GM19467 (cell line): ENCODE data around the gene ATP5F1D.

ENCODE experiments used
- ATAC-seq: cut with Tn5 transposase; IDR thresholded peaks from one replicate; pipeline ENCODE4 v1.9.1; 2021; ENCODE audit warnings: mild to moderate bottlenecking, moderate library complexity; ENCODE audit not compliant: unreplicated experiment

The ATP5F1D gene

GRCh38 chr19:1220477-1220930 is 21.0 kb upstream of the ATP5F1D start:
- ATAC-seq, result no peak

DNA sequence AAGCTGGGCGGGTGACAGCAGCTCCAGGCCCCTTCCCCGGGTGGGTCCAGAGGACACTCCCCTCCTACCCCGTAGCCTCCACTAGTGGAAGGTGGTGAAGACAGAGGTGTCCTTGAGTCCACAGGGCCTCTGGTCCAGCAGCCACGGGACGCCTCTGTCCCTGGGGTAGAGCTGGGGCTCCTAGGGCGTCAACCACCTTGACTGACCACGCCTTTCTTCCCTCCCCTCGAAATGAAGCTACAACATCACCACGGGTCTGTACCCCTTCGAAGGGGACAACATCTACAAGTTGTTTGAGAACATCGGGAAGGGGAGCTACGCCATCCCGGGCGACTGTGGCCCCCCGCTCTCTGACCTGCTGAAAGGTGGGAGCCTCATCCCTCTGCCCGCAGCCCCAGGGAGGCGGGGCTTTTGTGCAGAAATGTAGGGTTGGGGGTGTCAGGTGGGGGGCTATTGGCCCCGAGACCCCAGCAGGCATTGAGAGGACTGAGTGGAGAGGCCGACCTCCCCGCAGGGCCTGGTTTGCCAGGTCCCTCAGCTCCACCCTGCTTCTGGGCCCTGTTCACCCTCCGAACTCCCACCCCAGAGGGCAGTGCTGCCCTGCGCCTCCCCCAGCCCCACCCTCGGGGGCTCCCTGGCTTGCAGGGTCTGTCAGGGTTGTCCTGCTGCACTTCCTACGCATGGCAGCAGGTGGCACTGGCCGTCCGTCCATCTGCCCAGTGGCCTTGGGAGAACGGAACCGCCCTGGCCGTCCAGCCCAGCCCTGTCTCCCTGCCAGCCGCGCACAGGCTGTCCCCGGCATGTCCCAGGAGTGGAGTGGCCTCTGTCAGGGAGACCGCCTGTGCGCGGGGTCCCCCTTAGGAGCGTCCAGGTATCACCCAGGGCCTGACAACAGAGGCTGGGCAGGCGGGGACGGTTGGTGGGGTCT is 20.3 kb upstream of the ATP5F1D start:
- no peak for ATAC-seq

- no peak for ATAC-seq
Observed at GRCh38 chr19:1221904-1222255, 19.7 kb upstream of the ATP5F1D start.

GRCh38 chr19:1222394-1222793 is 19.2 kb upstream of the ATP5F1D start:
- ATAC-seq, result no peak

DNA sequence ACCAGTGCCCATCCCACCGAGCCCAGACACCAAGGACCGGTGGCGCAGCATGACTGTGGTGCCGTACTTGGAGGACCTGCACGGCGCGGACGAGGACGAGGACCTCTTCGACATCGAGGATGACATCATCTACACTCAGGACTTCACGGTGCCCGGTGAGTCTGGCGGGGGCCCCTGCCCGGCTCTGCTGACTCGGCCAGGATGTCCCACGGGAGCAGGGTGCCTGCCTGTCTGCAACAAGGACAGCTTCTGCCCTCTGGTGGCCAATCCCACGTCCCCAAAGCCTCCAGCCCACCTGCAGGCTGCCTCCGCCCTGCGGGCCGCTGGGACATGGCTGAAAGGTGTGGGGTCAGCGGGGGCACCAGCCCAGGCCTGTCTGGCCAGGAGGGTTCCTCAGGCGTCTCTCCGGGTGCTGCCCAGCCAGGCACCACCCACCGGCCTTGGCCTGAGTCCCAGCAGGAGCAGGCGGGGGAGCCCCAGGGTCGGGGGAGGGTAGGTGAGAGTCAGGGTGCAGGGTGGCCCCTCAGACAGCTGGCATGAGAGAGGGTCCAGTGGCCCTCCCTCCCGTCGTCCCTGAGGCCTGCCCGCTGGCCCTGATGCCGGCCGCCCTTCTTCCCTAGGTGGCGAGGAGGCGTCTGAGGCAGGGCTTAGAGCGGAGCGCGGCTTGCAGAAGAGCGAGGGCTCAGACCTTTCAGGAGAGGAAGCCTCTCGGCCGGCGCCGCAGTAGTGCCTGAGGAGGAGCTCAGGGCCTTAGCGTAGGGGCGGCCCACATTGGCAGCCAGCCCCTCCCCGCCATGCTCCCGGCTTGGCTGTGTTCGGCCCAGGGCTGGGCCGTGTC is 18.3 kb upstream of the ATP5F1D start:
- no peak for ATAC-seq

DNA sequence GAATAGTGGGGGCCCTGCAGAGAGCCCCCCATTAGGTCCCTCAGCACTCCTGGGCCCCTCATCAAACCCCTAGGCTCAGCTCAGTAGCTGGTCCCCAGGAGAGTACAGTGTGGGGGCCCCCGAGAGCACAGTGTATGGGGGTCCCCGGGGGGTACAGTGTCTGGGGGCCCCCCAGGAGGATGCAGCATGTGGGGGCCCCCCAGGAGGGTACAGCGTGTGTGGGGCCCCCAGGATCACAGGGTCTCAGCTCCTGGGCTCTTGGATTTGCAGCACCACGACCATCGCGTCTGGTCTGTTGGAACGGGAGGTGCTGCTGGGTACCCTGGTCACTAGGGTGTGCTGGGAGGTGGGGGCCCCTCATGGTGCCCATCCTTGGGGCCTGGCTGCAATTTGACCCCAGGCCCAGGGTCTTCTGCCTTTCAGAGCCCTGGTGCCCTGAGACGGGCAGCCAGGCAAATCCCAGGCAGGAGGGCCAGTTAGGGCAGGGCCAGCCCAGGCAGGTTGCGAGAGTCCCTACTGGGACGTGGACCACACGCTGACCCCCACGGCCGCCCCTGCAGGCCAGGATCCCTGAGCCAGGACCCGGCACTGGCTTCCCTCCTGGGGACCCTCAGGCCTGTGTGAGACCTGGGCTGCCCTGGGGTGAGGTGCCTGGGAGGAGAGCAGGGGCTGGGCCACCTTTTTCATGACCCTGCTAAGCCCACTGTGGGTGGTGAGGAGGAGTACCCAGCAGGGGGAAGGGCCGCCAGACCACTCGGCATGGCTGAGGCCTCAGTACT is 17.3 kb upstream of the ATP5F1D start:
- no peak for ATAC-seq

GRCh38 chr19:1224847-1225246 is 16.7 kb upstream of the ATP5F1D start:
- no peak for ATAC-seq

DNA sequence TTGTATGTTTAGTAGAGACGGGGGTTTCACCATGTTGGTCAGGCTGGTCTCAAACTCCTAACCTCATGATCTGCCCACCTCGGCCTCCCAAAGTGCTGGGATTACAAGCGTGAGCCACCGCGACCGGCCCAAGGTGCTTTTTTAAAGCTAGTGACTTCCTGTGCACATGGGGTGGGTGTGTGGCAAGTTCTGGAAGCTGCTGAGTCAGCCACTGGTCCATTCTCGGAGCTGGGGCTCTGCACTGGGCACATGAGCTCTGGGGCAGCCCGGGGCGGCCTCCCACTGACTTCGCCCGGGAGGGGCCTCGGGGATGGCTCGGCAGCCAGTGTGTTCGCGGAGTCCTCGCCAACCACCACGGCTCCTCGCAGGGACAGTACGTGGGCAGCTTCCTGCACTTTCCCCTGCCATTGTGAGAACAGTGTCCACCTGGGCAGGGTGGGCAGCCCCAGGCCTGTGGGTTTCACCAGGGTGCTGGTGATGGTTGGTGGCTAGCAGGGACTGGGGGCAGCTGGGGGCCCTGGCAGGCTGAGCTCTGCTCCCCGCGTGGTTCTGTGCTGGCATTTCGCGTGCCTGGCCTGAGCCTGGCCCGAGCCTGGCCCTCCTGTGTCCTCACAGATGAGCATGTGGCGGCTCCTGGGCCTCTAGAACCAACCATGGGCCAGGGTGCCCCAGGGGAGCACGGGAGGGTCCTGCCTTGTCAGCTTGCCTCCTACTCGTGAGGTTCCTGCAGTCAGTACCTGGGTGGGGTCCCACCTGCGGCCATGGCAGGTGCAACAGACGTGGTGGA is 15.9 kb upstream of the ATP5F1D start:
- ATAC-seq, result no peak

DNA sequence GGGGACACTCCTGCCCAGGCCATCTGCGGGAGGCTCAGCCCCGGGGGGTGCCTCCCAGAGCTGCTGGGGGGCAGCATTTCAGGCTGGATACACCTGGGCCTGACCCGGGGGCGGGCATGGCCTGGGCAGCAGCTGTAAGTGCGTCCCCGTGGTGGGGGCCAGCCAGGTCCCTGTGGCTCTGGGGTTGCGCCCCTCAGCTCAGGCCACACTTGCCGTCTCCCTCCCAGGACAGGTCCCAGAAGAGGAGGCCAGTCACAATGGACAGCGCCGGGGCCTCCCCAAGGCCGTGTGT is 15.4 kb upstream of the ATP5F1D start:
- no peak for ATAC-seq

- ATAC-seq, result no peak
Observed at GRCh38 chr19:1226522-1227303, 14.8 kb upstream of the ATP5F1D start.

GRCh38 chr19:1227304-1228054 is 14.1 kb upstream of the ATP5F1D start:
- no peak for ATAC-seq

GRCh38 chr19:1228161-1228957 is 13.2 kb upstream of the ATP5F1D start:
- ATAC-seq, result no peak

GRCh38 chr19:1229056-1229923 is 12.3 kb upstream of the ATP5F1D start:
- ATAC-seq, result no peak

GRCh38 chr19:1229924-1230782 is 11.4 kb upstream of the ATP5F1D start:
- no peak for ATAC-seq

- no peak for ATAC-seq
Observed at GRCh38 chr19:1230783-1231489, 10.6 kb upstream of the ATP5F1D start.
